BLaER1 (cell line): ENCODE measurements around the gene VDAC1.
A peak's percentile ranks its signal among the peaks of the same experiment; 100 is the strongest.

Experiments used
- H3K27ac ChIP-seq: shearing (Covaris generic); formaldehyde crosslinking; 2 replicates; pipeline ENCODE4 v1.8.1; 2022
- H3K27me3 ChIP-seq: shearing (Covaris generic); formaldehyde crosslinking; 2 replicates; pipeline ENCODE4 v1.8.1; 2022
- H3K36me3 ChIP-seq: shearing (Covaris generic); formaldehyde crosslinking; 2 replicates; pipeline ENCODE4 v1.8.1; 2022
- H3K4me1 ChIP-seq: shearing (Covaris generic); formaldehyde crosslinking; 2 replicates; pipeline ENCODE4 v1.8.1; 2022
- H3K4me2 ChIP-seq: shearing (Covaris generic); formaldehyde crosslinking; 2 replicates; pipeline ENCODE4 v1.8.1; 2022
- H3K4me3 ChIP-seq: shearing (Covaris generic); formaldehyde crosslinking; 2 replicates; pipeline ENCODE4 v1.8.1; 2022
- H3K9ac ChIP-seq: shearing (Covaris generic); formaldehyde crosslinking; 2 replicates; pipeline ENCODE4 v1.8.1; 2022
- H3K9me3 ChIP-seq: shearing (Covaris generic); formaldehyde crosslinking; 2 replicates; pipeline ENCODE4 v1.8.1; 2022
- H4K20me1 ChIP-seq: shearing (Covaris generic); formaldehyde crosslinking; 2 replicates; pipeline ENCODE4 v1.8.1; 2022
- Cebpa-rat ChIP-seq: shearing (Covaris generic); IDR thresholded peaks from 2 replicates; pipeline ENCODE4 v1.8.1; 2022

Gene VDAC1

DNA sequence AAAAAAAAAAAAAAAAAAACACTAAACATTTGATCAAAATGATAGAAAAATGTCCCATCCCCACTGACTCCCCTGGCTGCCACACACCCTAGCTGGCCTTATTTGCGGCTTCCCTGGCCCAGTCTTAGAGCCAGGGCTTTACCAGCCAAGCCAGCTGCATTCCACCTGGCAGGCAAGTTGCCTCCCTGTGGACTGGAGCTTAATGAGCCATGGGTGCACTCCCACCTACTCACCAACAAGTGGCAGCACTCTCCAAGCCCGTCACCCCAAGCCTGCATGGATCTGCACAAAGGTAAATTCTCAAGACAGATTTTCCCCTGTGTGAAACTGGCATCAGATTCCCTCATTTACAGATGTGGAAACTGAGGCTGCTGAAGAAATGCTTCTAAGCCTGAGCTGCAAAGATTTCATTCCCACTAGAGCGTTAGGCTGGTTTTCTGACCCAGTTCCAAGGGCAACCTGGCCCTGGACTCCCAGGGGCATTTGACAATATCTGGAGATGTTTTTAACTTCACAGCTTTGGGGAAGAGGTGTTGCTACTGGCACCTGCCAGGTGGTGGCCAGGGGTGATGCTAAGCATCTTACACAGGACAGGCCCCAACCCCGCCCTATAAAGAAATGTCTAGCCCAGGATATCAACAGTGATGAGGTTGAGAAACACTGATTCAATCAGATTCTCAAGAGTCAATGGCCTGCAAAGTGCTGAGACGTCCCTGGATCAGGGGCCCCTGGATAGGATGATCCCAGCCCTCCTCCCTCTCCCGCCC is 21.9 kb upstream of the VDAC1 start:
- no peak for TF ChIP-seq Cebpa-rat
- H3K4me1 ChIP-seq: peaks cover 18% of the 10 kb centered on the region
- H3K36me3 ChIP-seq: no peaks in the 10 kb centered on the region
- H3K4me2 ChIP-seq: no peak overlapping the region
- no peak overlapping the region for H3K4me3 ChIP-seq
- H3K9me3 ChIP-seq: no peaks in the 10 kb centered on the region
- no peak overlapping the region for H3K27ac ChIP-seq
- no peaks in the 10 kb centered on the region for H3K27me3 ChIP-seq
- no peak overlapping the region for H3K9ac ChIP-seq
- H4K20me1 ChIP-seq: no peaks in the 10 kb centered on the region

DNA sequence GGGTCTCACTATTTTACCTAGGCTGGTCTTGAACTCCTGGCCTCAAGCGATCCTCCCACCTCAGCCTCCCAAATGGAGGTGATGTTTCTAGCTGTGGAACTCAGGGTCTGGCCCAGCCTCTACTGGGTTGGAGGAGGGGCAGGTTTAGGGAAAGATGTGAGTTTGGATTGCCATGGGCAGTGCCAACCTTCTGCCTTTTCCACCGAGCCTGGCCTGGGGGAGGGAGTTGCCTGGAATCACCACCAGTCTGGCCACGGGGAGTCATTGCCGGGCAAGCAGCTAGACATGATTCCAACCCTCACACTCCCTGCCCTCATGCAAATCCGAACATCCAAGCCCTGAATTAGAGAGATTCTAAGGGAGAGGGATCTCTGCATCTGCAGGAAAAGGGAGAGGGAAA is 21.0 kb upstream of the VDAC1 start:
- H3K27ac ChIP-seq: no peak overlapping the region
- no peaks in the 10 kb centered on the region for H4K20me1 ChIP-seq
- H3K36me3 ChIP-seq: no peaks in the 10 kb centered on the region
- no peak overlapping the region for H3K9ac ChIP-seq
- no peak overlapping the region for H3K4me3 ChIP-seq
- no peaks in the 10 kb centered on the region for H3K9me3 ChIP-seq
- H3K4me2 ChIP-seq: no peak overlapping the region
- no peak for TF ChIP-seq Cebpa-rat
- H3K27me3 ChIP-seq: no peaks in the 10 kb centered on the region
- H3K4me1 ChIP-seq: peaks cover 16% of the 10 kb centered on the region

DNA sequence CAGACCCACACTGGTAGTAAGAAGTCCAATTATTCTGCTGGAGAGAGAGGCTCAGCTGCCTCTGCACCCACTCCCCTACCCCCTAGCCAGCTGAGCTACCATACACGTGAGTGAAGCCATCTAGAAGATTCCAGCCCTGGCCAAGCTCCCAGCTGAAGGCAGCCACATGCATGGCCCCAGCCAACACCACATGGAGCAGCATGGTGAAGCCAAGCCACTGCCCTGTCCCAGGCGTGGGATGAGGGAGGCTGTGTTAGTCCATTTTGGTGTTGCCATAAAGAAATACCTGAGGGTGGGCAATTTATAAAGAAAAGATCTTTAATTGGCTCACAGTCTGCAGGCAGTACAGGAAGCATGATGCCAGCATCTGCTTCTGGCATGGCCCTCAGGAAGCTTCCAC is 20.0 kb upstream of the VDAC1 start:
- Histone ChIP-seq H3K4me3 (no peak overlapping the region), H3K27me3 (no peaks in the 10 kb centered on the region), H3K4me2 (no peak overlapping the region), H3K4me1 (peaks cover 11% of the 10 kb centered on the region), H3K9ac (no peak overlapping the region), H3K9me3 (no peaks in the 10 kb centered on the region), H3K27ac (no peak overlapping the region), H4K20me1 (no peaks in the 10 kb centered on the region), H3K36me3 (no peaks in the 10 kb centered on the region)
- TF ChIP-seq Cebpa-rat: no peak

DNA sequence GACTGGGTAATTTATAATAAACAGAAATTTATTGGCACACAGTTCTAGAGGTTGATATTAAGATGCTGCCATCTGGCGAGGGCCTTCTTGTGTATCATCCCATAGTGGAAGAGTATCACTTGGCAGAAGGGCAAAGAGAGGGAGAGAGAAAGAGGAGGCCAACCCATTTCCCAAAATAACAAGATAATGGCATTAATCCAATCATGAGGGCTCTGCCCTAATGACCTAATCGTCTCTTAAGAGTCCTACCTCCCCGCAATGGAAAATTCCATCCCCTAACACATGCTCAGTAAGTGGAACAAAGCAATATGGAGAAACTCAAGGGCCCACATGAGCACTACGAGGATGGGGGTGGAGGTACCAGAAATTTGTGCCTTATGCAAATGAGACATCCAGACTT is 17.6 kb upstream of the VDAC1 start:
- Histone ChIP-seq H3K9me3 (no peaks in the 10 kb centered on the region), H3K36me3 (no peaks in the 10 kb centered on the region), H4K20me1 (no peaks in the 10 kb centered on the region), H3K27me3 (no peaks in the 10 kb centered on the region), H3K4me2 (no peak overlapping the region), H3K27ac (no peak overlapping the region), H3K4me1 (peaks cover 11% of the 10 kb centered on the region), H3K9ac (no peak overlapping the region), H3K4me3 (no peak overlapping the region)
- no peak for TF ChIP-seq Cebpa-rat

DNA sequence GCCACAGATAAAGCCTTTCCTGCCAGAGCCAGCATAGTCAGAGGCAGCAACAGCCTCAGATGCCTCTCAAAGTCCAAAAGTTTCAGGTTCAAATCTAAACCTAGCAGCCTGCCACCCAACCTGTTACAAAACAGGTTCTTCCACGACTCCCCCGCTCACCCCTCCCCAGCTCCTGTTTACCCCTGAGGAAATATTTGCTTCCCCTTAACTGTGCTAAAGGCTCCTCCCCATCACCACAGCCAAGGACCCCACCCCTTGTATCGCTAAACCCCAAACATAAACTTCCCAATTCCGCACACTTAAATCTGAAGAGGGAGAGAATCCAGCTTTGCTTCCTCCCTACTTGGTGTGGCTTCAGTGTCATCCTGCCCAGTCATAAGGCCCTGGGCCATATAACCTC is 15.4 kb upstream of the VDAC1 start:
- Histone ChIP-seq H3K27ac (no peak overlapping the region), H3K9ac (no peak overlapping the region)

DNA sequence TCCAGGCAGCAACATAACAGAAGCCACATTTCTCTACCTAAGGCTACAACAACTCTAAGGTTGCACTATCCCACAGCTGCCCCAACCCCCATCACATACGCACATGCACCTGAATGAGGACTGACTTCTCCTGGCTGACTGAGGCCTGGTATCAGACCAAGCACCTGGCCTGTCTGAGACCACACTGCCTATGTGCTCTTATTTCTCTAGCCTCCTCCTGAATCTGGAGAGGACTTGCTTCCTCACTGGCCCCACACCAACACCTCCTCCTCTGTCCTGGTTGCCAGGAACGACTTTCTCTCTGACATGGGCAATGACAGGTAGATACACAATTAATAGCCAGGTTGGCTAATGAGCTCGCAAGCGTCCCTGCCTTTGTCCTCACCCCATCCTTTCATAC is 14.9 kb upstream of the VDAC1 start:
- H3K9me3 ChIP-seq: no peaks in the 10 kb centered on the region
- H3K36me3 ChIP-seq: no peaks in the 10 kb centered on the region
- H3K27ac ChIP-seq: no peak overlapping the region
- no peaks in the 10 kb centered on the region for H3K4me1 ChIP-seq
- no peaks in the 10 kb centered on the region for H3K27me3 ChIP-seq
- H3K9ac ChIP-seq: no peak overlapping the region
- H3K4me3 ChIP-seq: no peak overlapping the region
- no peak overlapping the region for H3K4me2 ChIP-seq
- no peak for TF ChIP-seq Cebpa-rat
- H4K20me1 ChIP-seq: no peaks in the 10 kb centered on the region

More for the DNA sequence above, 15.4 kb upstream of the VDAC1 start:
- no peak for TF ChIP-seq Cebpa-rat
- no peak overlapping the region for H3K4me2 ChIP-seq
- H3K27me3 ChIP-seq: no peaks in the 10 kb centered on the region
- no peak overlapping the region for H3K4me3 ChIP-seq
- no peaks in the 10 kb centered on the region for H4K20me1 ChIP-seq
- H3K4me1 ChIP-seq: no peaks in the 10 kb centered on the region
- H3K9me3 ChIP-seq: no peaks in the 10 kb centered on the region
- no peaks in the 10 kb centered on the region for H3K36me3 ChIP-seq

DNA sequence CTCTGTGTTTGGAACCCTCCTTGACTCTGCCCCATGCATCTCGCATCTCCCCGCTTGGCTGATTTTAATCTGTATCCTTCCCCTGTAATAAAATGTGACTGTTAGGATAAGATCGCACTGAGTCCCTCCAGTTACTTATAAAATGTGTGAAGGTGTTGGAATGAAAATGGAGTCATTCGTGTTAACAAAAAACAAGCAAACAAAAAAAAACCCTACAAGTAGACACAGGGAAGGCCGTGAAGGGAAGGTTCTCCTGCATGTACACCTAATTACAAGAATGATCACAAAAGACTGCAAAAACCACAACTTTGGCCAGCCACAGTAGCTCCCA is 14.2 kb upstream of the VDAC1 start:
- TF ChIP-seq Cebpa-rat: no peak
- H3K4me2 ChIP-seq: no peak overlapping the region
- no peak overlapping the region for H3K9ac ChIP-seq

DNA sequence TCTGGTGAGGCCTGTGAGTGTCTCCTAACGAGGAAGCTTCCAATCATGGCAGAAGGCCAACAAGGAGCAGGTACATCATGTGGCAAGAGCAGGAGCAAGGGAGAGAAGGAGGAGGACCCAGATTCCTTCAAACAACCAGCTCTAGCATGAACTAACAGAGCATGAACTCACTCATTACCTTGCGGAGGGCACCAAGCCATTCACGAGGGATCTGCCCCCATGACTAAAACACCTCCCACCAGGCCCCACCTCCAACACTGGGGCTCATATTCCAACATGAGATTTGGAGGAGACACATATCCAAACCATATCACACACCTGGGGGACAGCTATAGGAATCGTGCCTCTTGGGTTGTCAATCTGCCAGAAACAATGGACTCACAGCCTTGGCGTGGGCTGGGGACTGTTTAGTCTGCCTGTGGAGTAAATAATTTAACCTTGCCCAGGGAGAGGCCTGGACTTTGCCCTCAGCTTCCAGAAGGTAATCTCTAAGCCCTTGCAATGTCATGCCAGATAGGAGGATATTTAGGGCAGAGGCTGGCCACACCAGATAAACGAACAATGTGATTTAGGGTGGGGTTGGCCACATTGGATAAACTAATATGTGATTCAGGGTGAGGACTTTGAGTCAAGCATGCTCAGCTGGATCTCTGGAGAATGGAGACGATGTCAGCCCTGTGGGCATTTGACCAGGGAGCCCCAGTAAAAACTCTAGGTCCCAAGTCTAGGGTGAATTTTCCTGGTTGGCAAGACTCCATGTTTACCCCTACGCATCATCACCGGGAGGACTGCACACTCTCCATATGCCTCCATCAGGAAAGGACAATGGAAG is 13.6 kb upstream of the VDAC1 start:
- Histone ChIP-seq H3K9ac (no peak overlapping the region), H4K20me1 (no peaks in the 10 kb centered on the region), H3K4me2 (no peak overlapping the region), H3K27me3 (no peaks in the 10 kb centered on the region), H3K9me3 (no peaks in the 10 kb centered on the region), H3K4me3 (no peak overlapping the region), H3K4me1 (no peaks in the 10 kb centered on the region), H3K27ac (no peak overlapping the region), H3K36me3 (no peaks in the 10 kb centered on the region)
- TF ChIP-seq Cebpa-rat: no peak

More for the DNA sequence above, 14.2 kb upstream of the VDAC1 start:
- Histone ChIP-seq H3K4me3 (no peak overlapping the region), H3K36me3 (no peaks in the 10 kb centered on the region), H3K4me1 (no peaks in the 10 kb centered on the region), H3K9me3 (no peaks in the 10 kb centered on the region), H3K27ac (no peak overlapping the region), H3K27me3 (no peaks in the 10 kb centered on the region), H4K20me1 (no peaks in the 10 kb centered on the region)

DNA sequence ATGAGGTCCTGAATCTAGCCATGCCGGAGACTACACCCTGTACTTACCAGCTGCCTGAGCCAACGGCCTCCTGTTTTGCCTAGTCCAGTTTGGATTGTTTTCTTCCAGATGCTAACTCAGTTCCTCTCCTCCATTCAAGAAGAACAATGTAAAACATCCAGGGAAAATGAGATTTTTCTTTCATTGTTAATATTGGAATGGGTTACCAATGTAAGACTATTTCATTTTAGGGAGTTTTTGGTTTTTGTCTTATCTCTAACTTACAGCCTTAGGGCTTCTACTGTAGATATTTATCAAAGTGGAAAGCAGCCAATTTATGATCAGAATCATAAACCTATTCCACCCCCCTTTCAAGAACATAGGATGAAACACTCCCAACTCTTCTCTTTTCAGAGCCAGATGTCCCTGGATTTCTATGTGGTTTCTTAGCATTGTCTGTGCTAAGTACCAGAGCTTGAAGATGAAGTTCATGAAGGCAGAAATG is 3.5 kb upstream of the VDAC1 start:
- Histone ChIP-seq H3K27me3 (no peaks in the 10 kb centered on the region), H4K20me1 (peaks cover 7% of the 10 kb centered on the region; the same call in 1 of the 2 replicates), H3K9me3 (no peaks in the 10 kb centered on the region), H3K36me3 (no peaks in the 10 kb centered on the region), H3K9ac (no peak overlapping the region), H3K4me1 (peaks cover 21% of the 10 kb centered on the region), H3K4me3 (no peak overlapping the region), H3K27ac (no peak overlapping the region), H3K4me2 (no peak overlapping the region)
- no peak for TF ChIP-seq Cebpa-rat

DNA sequence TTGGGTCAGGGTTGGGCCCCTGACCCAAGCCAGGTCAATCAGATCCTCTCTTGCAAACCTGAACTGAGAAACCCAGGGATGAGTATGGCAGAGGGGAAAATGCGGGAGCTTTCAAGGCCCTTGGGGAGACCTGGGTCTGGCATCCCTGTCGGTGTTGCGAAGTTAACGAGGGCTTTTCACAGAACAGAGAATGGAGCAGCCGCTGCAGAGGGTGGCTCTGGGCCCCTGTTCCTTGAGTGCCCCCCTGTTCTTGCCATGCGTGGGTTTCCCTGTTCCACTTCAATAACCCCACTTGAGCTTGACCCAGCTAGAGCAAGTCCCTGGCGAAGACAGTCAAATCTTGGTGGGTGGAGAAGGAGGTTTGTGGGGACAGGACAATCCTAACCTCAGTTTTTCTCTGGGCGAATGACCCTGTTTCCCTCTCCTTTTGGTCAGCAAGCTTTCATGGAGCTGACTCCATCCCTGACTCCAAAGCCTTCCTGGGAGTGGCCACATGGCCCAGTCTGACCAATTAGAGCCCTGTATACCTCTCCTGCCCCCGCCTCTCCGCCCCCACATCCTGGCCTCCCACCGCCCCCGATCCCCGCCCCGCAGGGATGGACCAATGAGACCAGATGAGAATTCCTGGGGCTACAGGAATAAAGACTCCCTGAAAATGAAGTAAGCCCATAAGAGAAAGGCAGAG is 2.9 kb upstream of the VDAC1 start:
- Histone ChIP-seq H3K27ac (no peak overlapping the region), H3K9ac (no peak overlapping the region), H3K4me2 (peak overlapping the region; percentile 95), H3K27me3 (no peaks in the 10 kb centered on the region), H3K36me3 (no peaks in the 10 kb centered on the region), H3K4me3 (no peak overlapping the region), H3K4me1 (peaks cover 22% of the 10 kb centered on the region), H3K9me3 (no peaks in the 10 kb centered on the region), H4K20me1 (peaks cover 13% of the 10 kb centered on the region; the same call in 1 of the 2 replicates)
- TF ChIP-seq Cebpa-rat: no peak
